A549 treated with CpdA at 1 μM for 4 hours (cell line): ENCODE measurements around the gene TRMT10C. TPM values are rescaled to one million over a fixed set of nuclear protein-coding genes. Genes with fewer than 3 reads are reported as not detected.

ENCODE experiments used
- total RNA-seq: library from RNA; stranded (reverse); fragments of 200-300 nt; extraction: Qiagen RNA extraction; gene quantifications from 5 replicates; pipeline ENCODE4 v1.2.3, GENCODE V29; 2022; ENCODE audit warnings: low read depth

Gene TRMT10C
- 31.3 to 37.5 TPM (median 34.0 TPM) in 5 replicates for total RNA-seq

GRCh38 chr3:101561630-101562328, at the start of gene TRMT10C:
Gene TRMT10C, plus strand, starts transcription at chr3:101561868. Its CDS starts 2,914 bp downstream, at chr3:101564782.

GRCh38 chr3:101512646-101513418, 48.8 kb upstream of the TRMT10C start, which contains the start of gene SENP7:
Gene SENP7, minus strand, starts transcription at chr3:101513212. Its CDS starts 82 bp downstream, at chr3:101513130.

GRCh38 chr3:101573449-101574387, 12.1 kb downstream of the TRMT10C start, which contains the start of gene PCNP:
Gene PCNP, plus strand, starts transcription at chr3:101574180. Its CDS starts 36 bp downstream, at chr3:101574216.

Other genes starting within 250 kb of the TRMT10C start
- gene IMPG2, start 241.3 kb upstream of the TRMT10C start, total RNA-seq: 0.01 to 0.02 TPM in 2 of 5 replicates, not detected in the others
- gene SENP7, start 48.7 kb upstream of the TRMT10C start, total RNA-seq: 1.7 to 2.5 TPM (median 2.3 TPM) in 5 replicates
- 101 to 126 TPM (median 107 TPM) in 5 replicates for gene PCNP, start 12.3 kb downstream of the TRMT10C start, total RNA-seq
- gene ZBTB11, start 115.3 kb downstream of the TRMT10C start, total RNA-seq: 9.7 to 10.5 TPM (median 10.0 TPM) in 5 replicates
- 1,643 to 1,995 TPM (median 1,710 TPM) in 5 replicates for gene RPL24, start 124.8 kb downstream of the TRMT10C start, total RNA-seq
- gene CEP97, start 162.7 kb downstream of the TRMT10C start, total RNA-seq: 3.8 to 6.0 TPM (median 5.0 TPM) in 5 replicates
- gene NXPE3, start 217.3 kb downstream of the TRMT10C start, total RNA-seq: 22.1 to 27.3 TPM (median 24.2 TPM) in 5 replicates